Gastroesophageal sphincter (tissue), 4 donors: ENCODE data around the gene ETV6. TPM values are rescaled to one million over a fixed set of nuclear protein-coding genes. Genes with fewer than 3 reads are reported as not detected.

ENCODE experiments used
- ATAC-seq: fragments of 150-250 bp; one replicate; pipeline ENCODE4 v1.9.1; 2016; ENCODE audit warnings: mild to moderate bottlenecking, moderate library complexity
- H3K27ac ChIP-seq, 4 donors: fragments of 200-600 bp; sonication (generic) in 3 of 4; 1 replicate in 3 of 4; 2 replicates in 1 of 4; pipeline ENCODE4 v1.5.1; 2016 to 2019
- H3K27me3 ChIP-seq: fragments of 200-600 bp; sonication (generic); one replicate; pipeline ENCODE4 v1.5.1; 2019
- H3K36me3 ChIP-seq, 2 donors: fragments of 200-600 bp; sonication (generic); one replicate each; pipeline ENCODE4 v1.5.1; 2019; ENCODE audit warnings: control low read depth in 1 of 2
- H3K4me1 ChIP-seq, 3 donors: fragments of 200-600 bp; sonication (generic); 1 replicate in 2 of 3; 2 replicates in 1 of 3; pipeline ENCODE4 v1.5.1; 2016 to 2019; ENCODE audit warnings: control low read depth in 2 of 3
- H3K4me3 ChIP-seq, 2 donors: fragments of 200-600 bp; sonication (generic); one replicate each; pipeline ENCODE4 v1.5.1; 2019; ENCODE audit warnings: mild to moderate bottlenecking in 1 of 2, moderate library complexity in 1 of 2
- H3K9me3 ChIP-seq, 3 donors: fragments of 200-600 bp; sonication (generic); one replicate each; pipeline ENCODE4 v1.5.1; 2017 to 2019; ENCODE audit warnings: control low read depth in 2 of 3
- CTCF ChIP-seq, 4 experiments: fragments of 200-600 bp in 2 of 4; fragments of 450-650 bp in 2 of 4; sonication (generic) in 1 of 4; IDR thresholded peaks; one replicate each; pipeline ENCODE4 v1.5.1; 2017 to 2019; ENCODE audit warnings: antibody characterized with exemption in 4 of 4, mild to moderate bottlenecking in 2 of 4, moderate library complexity in 2 of 4
- EP300 ChIP-seq: sonication (generic); formaldehyde crosslinking; IDR thresholded peaks from one replicate; pipeline ENCODE4 v1.6.1; 2017; ENCODE audit warnings: antibody characterized with exemption, mild to moderate bottlenecking
- POLR2A ChIP-seq, 2 donors: fragments of 450-650 bp; IDR thresholded peaks; one replicate each; pipeline ENCODE4 v1.6.1; 2017; ENCODE audit warnings: antibody characterized with exemption in 2 of 2, mild to moderate bottlenecking in 2 of 2, moderate library complexity in 1 of 2
- POLR2AphosphoS5 ChIP-seq: sonication (generic); formaldehyde crosslinking; IDR thresholded peaks from one replicate; pipeline ENCODE4 v1.6.1; 2017; ENCODE audit warnings: antibody characterized with exemption
- WGBS, 2 donors: methylation state at CpG; one replicate each; pipeline ENCODE4 v1.1.5; 2018; ENCODE audit warnings: low coverage in 1 of 2; 5-methylcytosine and 5-hydroxymethylcytosine counted together
- total RNA-seq, 4 donors: library from RNA; depleted of rRNA; stranded (reverse); fragments of >200 nt; gene quantifications; one replicate each; pipeline ENCODE4 v1.1.0, GENCODE V29; 2016

The ETV6 gene
- total RNA-seq, 4 donors from 2014 or later: 18.7 to 30.1 (median 21.1) TPM

- no peaks in the 10 kb centered on the region for H3K9me3 ChIP-seq
- H3K4me3 ChIP-seq: no peak overlapping the region
- WGBS, 2 donors: 20 to 48% methylated on average over 1 to 3 of the region's 6 CpGs
- peaks cover 0 to 67% (median 23%) of the 10 kb centered on the region in 3 donors for H3K4me1 ChIP-seq
- ATAC-seq: no peak
- H3K27me3 ChIP-seq: no peaks in the 10 kb centered on the region
- peak overlapping the region in 3 of 4 donors; percentile 51 to 70 (median 67) for H3K27ac ChIP-seq
- H3K36me3 ChIP-seq: no peaks in the 10 kb centered on the region
- TF ChIP-seq POLR2AphosphoS5: peak; percentile 69
- TF ChIP-seq CTCF (IDR thresholded peaks at IDR 0.05): no peak
Measured at GRCh38 chr12:11718768-11719253, 69.3 kb downstream of the ETV6 start.

GRCh38 chr12:11719678-11720099 lies 70.2 kb downstream of the ETV6 start:
- Histone ChIP-seq H3K9me3 (no peaks in the 10 kb centered on the region), H3K27ac (peak overlapping the region in 3 of 4 donors; percentile 51 to 70 (median 67)), H3K27me3 (no peaks in the 10 kb centered on the region), H3K4me1 (peaks cover 0 to 72% (median 27%) of the 10 kb centered on the region in 3 donors), H3K36me3 (no peaks in the 10 kb centered on the region), H3K4me3 (no peak overlapping the region)
- WGBS, 2 donors: 37 to 90% methylated on average over 2 to 10 of the region's 10 CpGs
- TF ChIP-seq POLR2AphosphoS5: peak; percentile 39
- TF ChIP-seq CTCF (IDR thresholded peaks at IDR 0.05): no peak
- ATAC-seq: peak; percentile 47

- Histone ChIP-seq H3K4me1 (peaks cover 7 to 83% (median 27%) of the 10 kb centered on the region in 3 donors), H3K4me3 (no peak overlapping the region), H3K36me3 (no peaks in the 10 kb centered on the region), H3K9me3 (no peaks in the 10 kb centered on the region), H3K27ac (peak overlapping the region; percentile 45 to 72 (median 69)), H3K27me3 (no peaks in the 10 kb centered on the region)
- TF ChIP-seq EP300: no peak
- TF ChIP-seq CTCF (IDR thresholded peaks at IDR 0.05): no peak
- TF ChIP-seq POLR2AphosphoS5: no peak
- TF ChIP-seq POLR2A (IDR thresholded peaks at IDR 0.05): no peak
- WGBS, 2 donors: 71% methylated on average over 2 of the region's 2 CpGs; no CpG with 5 or more reads in 1 of the 2 donors
- no peak for ATAC-seq
Measured at GRCh38 chr12:11722071-11722470, 72.6 kb downstream of the ETV6 start.

GRCh38 chr12:11722578-11723138 lies 73.2 kb downstream of the ETV6 start:
- WGBS, 2 donors: 73 to 76% methylated on average over 7 to 8 of the region's 8 CpGs
- ATAC-seq: no peak
- Histone ChIP-seq H3K27me3 (no peaks in the 10 kb centered on the region), H3K4me3 (no peak overlapping the region), H3K36me3 (no peaks in the 10 kb centered on the region), H3K4me1 (peaks cover 7 to 83% (median 27%) of the 10 kb centered on the region in 3 donors), H3K27ac (peak overlapping the region; percentile 45 to 72 (median 69)), H3K9me3 (no peaks in the 10 kb centered on the region)
- TF ChIP-seq POLR2AphosphoS5: no peak
- TF ChIP-seq EP300: no peak
- TF ChIP-seq POLR2A (IDR thresholded peaks at IDR 0.05): no peak
- no peak for TF ChIP-seq CTCF (IDR thresholded peaks at IDR 0.05)

GRCh38 chr12:11723993-11724392 lies 74.5 kb downstream of the ETV6 start:
- H3K27ac ChIP-seq: peak overlapping the region; percentile 60 to 72 (median 69)
- 53 to 56% methylated on average over 3 of the region's 6 CpGs for WGBS, 2 donors
- H3K4me3 ChIP-seq: no peak overlapping the region
- no peak for TF ChIP-seq EP300
- no peak for TF ChIP-seq POLR2AphosphoS5
- TF ChIP-seq CTCF (IDR thresholded peaks at IDR 0.05): no peak
- no peak for TF ChIP-seq POLR2A (IDR thresholded peaks at IDR 0.05)
- no peak for ATAC-seq
- peaks cover 9 to 83% (median 17%) of the 10 kb centered on the region in 3 donors for H3K4me1 ChIP-seq
- no peaks in the 10 kb centered on the region for H3K27me3 ChIP-seq
- no peaks in the 10 kb centered on the region for H3K9me3 ChIP-seq
- H3K36me3 ChIP-seq: no peaks in the 10 kb centered on the region
